CD4-positive, alpha-beta memory T cell (primary cell): ENCODE measurements around the gene TEX35. TPM values are rescaled to one million over a fixed set of nuclear protein-coding genes. Genes with fewer than 3 reads are reported as not detected.

Source experiments
- CTCF ChIA-PET: fragments of 350-600 bp; sonication (Branson Sonifier 250); formaldehyde crosslinking; loops from one replicate; lab custom pipeline; 2021; ENCODE audit warnings: inconsistent platforms; ENCODE audit not compliant: partially characterized antibody; lab: Charles Lee
- POLR2A ChIA-PET: fragments of 350-600 bp; sonication (Branson Sonifier 250); formaldehyde crosslinking; loops from one replicate; lab custom pipeline; 2021; ENCODE audit not compliant: partially characterized antibody; lab: Charles Lee
- DNase-seq, 5 donors: peaks; one replicate each; pipeline versions ENCODE4 v3.0.0 to v3.0.0-alpha.2; 2020 to 2022; ENCODE audit warnings: mixed read lengths in 1 of 5
- H3K27ac ChIP-seq: one replicate; pipeline ENCODE4 v1.7.0; 2013; ENCODE audit warnings: low read depth, low read length
- H3K27me3 ChIP-seq: 2 replicates; pipeline ENCODE4 v1.7.0; 2013; ENCODE audit warnings: mild to moderate bottlenecking, low read length, moderate library complexity; ENCODE audit not compliant: insufficient read depth
- H3K36me3 ChIP-seq: 2 replicates; pipeline ENCODE4 v1.7.0; 2013; ENCODE audit warnings: mild to moderate bottlenecking, low read length, moderate library complexity; ENCODE audit not compliant: insufficient read depth
- H3K4me1 ChIP-seq: 2 replicates; pipeline ENCODE4 v1.7.0; 2013; ENCODE audit warnings: mild to moderate bottlenecking, low read length, moderate library complexity; ENCODE audit not compliant: insufficient read depth
- H3K4me3 ChIP-seq, 2 donors: one replicate each; pipeline ENCODE4 v1.7.0; 2013; ENCODE audit warnings: low read length in 2 of 2, mild to moderate bottlenecking in 1 of 2
- H3K9me3 ChIP-seq, 2 donors: one replicate each; pipeline ENCODE4 v1.7.0; 2013; ENCODE audit warnings: low read length in 2 of 2, control low read depth in 1 of 2; ENCODE audit not compliant: control insufficient read depth in 1 of 2
- H3K27ac Mint-ChIP-seq, 7 donors: one replicate each; pipeline ENCODE4 v1.8.0; 2020 to 2021; ENCODE audit warnings: mixed read lengths in 7 of 7, mild to moderate bottlenecking in 6 of 7, inconsistent platforms in 3 of 7, moderate library complexity in 3 of 7
- H3K27me3 Mint-ChIP-seq, 2 donors: one replicate each; pipeline ENCODE4 v1.8.0; 2020 to 2021; ENCODE audit warnings: mixed read lengths in 2 of 2
- H3K36me3 Mint-ChIP-seq, 2 donors: one replicate each; pipeline ENCODE4 v1.8.0; 2020 to 2021; ENCODE audit warnings: mixed read lengths in 2 of 2, inconsistent platforms in 1 of 2, mild to moderate bottlenecking in 1 of 2
- H3K4me1 Mint-ChIP-seq, 4 donors: one replicate each; pipeline ENCODE4 v1.8.0; 2020 to 2021; ENCODE audit warnings: mixed read lengths in 4 of 4, mild to moderate bottlenecking in 1 of 4
- H3K4me3 Mint-ChIP-seq, 8 donors: one replicate each; pipeline ENCODE4 v1.8.0; 2020 to 2021; ENCODE audit warnings: mixed read lengths in 8 of 8, mild to moderate bottlenecking in 7 of 8, moderate library complexity in 6 of 8, inconsistent platforms in 3 of 8
- H3K9me3 Mint-ChIP-seq, 8 donors: one replicate each; pipeline ENCODE4 v1.8.0; 2020 to 2021; ENCODE audit warnings: mixed read lengths in 8 of 8, mild to moderate bottlenecking in 5 of 8, inconsistent platforms in 3 of 8, moderate library complexity in 1 of 8
- intact Hi-C: fragments of 100-400 bp; cut with micrococcal nuclease; formaldehyde crosslinking; loops from one replicate; pipeline ENCODE4 v1.15.1; 2023
- polyA plus RNA-seq, 2 donors: library from polyadenylated mRNA; unstranded; fragments of 300-500 nt; fragmentation: Illumina TruSeq; gene quantifications; one replicate each; pipeline ENCODE4 v1.2.3, GENCODE V29; 2021
- total RNA-seq, 2 experiments: library from RNA; stranded (reverse); gene quantifications; one replicate each; pipeline ENCODE4 v1.2.3, GENCODE V29; 2021

Gene TEX35
- total and polyA plus RNA-seq, 4 experiments from 2014 or later = 0.16 TPM; not detected in 3

- H3K36me3 Mint-ChIP-seq = no peaks in the 10 kb centered on the region
- no peaks in the 10 kb centered on the region for H3K27me3 ChIP-seq
- no peak overlapping the region for H3K27ac Mint-ChIP-seq
- H3K4me1 ChIP-seq = no peaks in the 10 kb centered on the region
- intact Hi-C loops = no loop called here
- H3K9me3 Mint-ChIP-seq = peaks cover 0 to 3% (median 0%) of the 10 kb centered on the region in 8 donors
- no peak for DNase-seq
- no peaks in the 10 kb centered on the region for H3K9me3 ChIP-seq
- H3K4me3 Mint-ChIP-seq = no peak overlapping the region
- H3K27ac ChIP-seq = no peak overlapping the region
- no peak overlapping the region for H3K4me3 ChIP-seq
- ChIA-PET CTCF (no interaction called here), POLR2A (no interaction called here)
- H3K4me1 Mint-ChIP-seq = no peaks in the 10 kb centered on the region
- H3K27me3 Mint-ChIP-seq = peaks cover 0 to 1% of the 10 kb centered on the region in 2 donors
- no peaks in the 10 kb centered on the region for H3K36me3 ChIP-seq
Measured at GRCh38 chr1:178560871-178561376, 48.0 kb downstream of the TEX35 start.

- H3K4me1 ChIP-seq = no peaks in the 10 kb centered on the region
- CTCF ChIA-PET = no interaction called here
- no peaks in the 10 kb centered on the region for H3K36me3 Mint-ChIP-seq
- DNase-seq = no peak
- POLR2A ChIA-PET = no interaction called here
- H3K27me3 Mint-ChIP-seq = peaks cover 0 to 1% of the 10 kb centered on the region in 2 donors
- H3K9me3 ChIP-seq = no peaks in the 10 kb centered on the region
- no peak overlapping the region for H3K27ac ChIP-seq
- H3K4me3 ChIP-seq = no peak overlapping the region
- H3K27ac Mint-ChIP-seq = no peak overlapping the region
- H3K4me1 Mint-ChIP-seq = no peaks in the 10 kb centered on the region
- H3K4me3 Mint-ChIP-seq = no peak overlapping the region
- no peaks in the 10 kb centered on the region for H3K36me3 ChIP-seq
- intact Hi-C loops = no loop called here
- peaks cover 0 to 5% (median 1%) of the 10 kb centered on the region in 8 donors for H3K9me3 Mint-ChIP-seq
- no peaks in the 10 kb centered on the region for H3K27me3 ChIP-seq
Measured at GRCh38 chr1:178563099-178563820, 50.4 kb downstream of the TEX35 start.

GRCh38 chr1:178564086-178564782 lies 51.3 kb downstream of the TEX35 start:
- no peaks in the 10 kb centered on the region for H3K4me1 Mint-ChIP-seq
- no peaks in the 10 kb centered on the region for H3K27me3 Mint-ChIP-seq
- no peaks in the 10 kb centered on the region for H3K27me3 ChIP-seq
- H3K4me3 Mint-ChIP-seq = no peak overlapping the region
- POLR2A ChIA-PET = no interaction called here
- no peaks in the 10 kb centered on the region for H3K36me3 ChIP-seq
- peaks cover 0 to 5% (median 1%) of the 10 kb centered on the region in 8 donors for H3K9me3 Mint-ChIP-seq
- intact Hi-C loops = no loop called here
- no peak overlapping the region for H3K27ac ChIP-seq
- CTCF ChIA-PET = interaction anchor here (1.6 kb wide), 1 partner anchor 27 kb away, joined by 3 read pairs; no protein-coding TSS in a partner anchor
- H3K9me3 ChIP-seq = no peaks in the 10 kb centered on the region
- DNase-seq = no peak
- H3K4me3 ChIP-seq = no peak overlapping the region
- H3K27ac Mint-ChIP-seq = no peak overlapping the region
- H3K4me1 ChIP-seq = no peaks in the 10 kb centered on the region
- no peaks in the 10 kb centered on the region for H3K36me3 Mint-ChIP-seq

GRCh38 chr1:178564783-178565180 lies 51.9 kb downstream of the TEX35 start:
- ChIA-PET CTCF (interaction anchor here (1.6 kb wide), 1 partner anchor 28 kb away, joined by 3 read pairs; no protein-coding TSS in a partner anchor), POLR2A (no interaction called here)
- DNase-seq = no peak
- Histone ChIP-seq H3K4me3 (no peak overlapping the region), H3K27me3 (no peaks in the 10 kb centered on the region), H3K36me3 (no peaks in the 10 kb centered on the region), H3K27ac (no peak overlapping the region), H3K4me1 (no peaks in the 10 kb centered on the region), H3K9me3 (no peaks in the 10 kb centered on the region)
- H3K4me3 Mint-ChIP-seq = no peak overlapping the region
- intact Hi-C loops = no loop called here
- no peaks in the 10 kb centered on the region for H3K27me3 Mint-ChIP-seq
- H3K27ac Mint-ChIP-seq = no peak overlapping the region
- H3K36me3 Mint-ChIP-seq = no peaks in the 10 kb centered on the region
- no peaks in the 10 kb centered on the region for H3K4me1 Mint-ChIP-seq
- H3K9me3 Mint-ChIP-seq = peaks cover 0 to 5% (median 1%) of the 10 kb centered on the region in 8 donors

- Mint-ChIP-seq H3K27ac (no peak overlapping the region), H3K27me3 (no peaks in the 10 kb centered on the region), H3K36me3 (no peaks in the 10 kb centered on the region), H3K4me3 (no peak overlapping the region), H3K4me1 (no peaks in the 10 kb centered on the region), H3K9me3 (peaks cover 0 to 5% (median 1%) of the 10 kb centered on the region in 8 donors)
- no peaks in the 10 kb centered on the region for H3K36me3 ChIP-seq
- H3K4me3 ChIP-seq = no peak overlapping the region
- POLR2A ChIA-PET = no interaction called here
- CTCF ChIA-PET = interaction anchor here (1.6 kb wide), 1 partner anchor 29 kb away, joined by 3 read pairs; no protein-coding TSS in a partner anchor
- H3K9me3 ChIP-seq = no peaks in the 10 kb centered on the region
- no peak overlapping the region for H3K27ac ChIP-seq
- intact Hi-C loops = no loop called here
- H3K27me3 ChIP-seq = no peaks in the 10 kb centered on the region
- no peak for DNase-seq
- H3K4me1 ChIP-seq = no peaks in the 10 kb centered on the region
Measured at GRCh38 chr1:178565586-178565985, 52.7 kb downstream of the TEX35 start.

GRCh38 chr1:178566187-178566586 lies 53.3 kb downstream of the TEX35 start:
- intact Hi-C loops = no loop called here
- no peaks in the 10 kb centered on the region for H3K9me3 ChIP-seq
- no peaks in the 10 kb centered on the region for H3K27me3 ChIP-seq
- no peak overlapping the region for H3K4me3 Mint-ChIP-seq
- no peak overlapping the region for H3K27ac ChIP-seq
- H3K4me1 Mint-ChIP-seq = no peaks in the 10 kb centered on the region
- no peak overlapping the region for H3K27ac Mint-ChIP-seq
- H3K36me3 ChIP-seq = no peaks in the 10 kb centered on the region
- H3K9me3 Mint-ChIP-seq = peaks cover 0 to 5% (median 1%) of the 10 kb centered on the region in 8 donors
- H3K36me3 Mint-ChIP-seq = no peaks in the 10 kb centered on the region
- no peaks in the 10 kb centered on the region for H3K4me1 ChIP-seq
- DNase-seq = no peak
- H3K4me3 ChIP-seq = no peak overlapping the region
- H3K27me3 Mint-ChIP-seq = no peaks in the 10 kb centered on the region
- CTCF ChIA-PET = no interaction called here
- POLR2A ChIA-PET = no interaction called here

- peaks cover 0 to under 1% (median 0%) of the 10 kb centered on the region in 8 donors for H3K9me3 Mint-ChIP-seq
- Histone ChIP-seq H3K36me3 (no peaks in the 10 kb centered on the region), H3K27me3 (no peaks in the 10 kb centered on the region), H3K4me1 (no peaks in the 10 kb centered on the region), H3K9me3 (no peaks in the 10 kb centered on the region), H3K27ac (no peak overlapping the region), H3K4me3 (no peak overlapping the region)
- H3K36me3 Mint-ChIP-seq = no peaks in the 10 kb centered on the region
- CTCF ChIA-PET = no interaction called here
- POLR2A ChIA-PET = no interaction called here
- H3K4me3 Mint-ChIP-seq = no peak overlapping the region
- no peaks in the 10 kb centered on the region for H3K4me1 Mint-ChIP-seq
- H3K27me3 Mint-ChIP-seq = peaks cover 2 to 4% of the 10 kb centered on the region in 2 donors
- no peak overlapping the region for H3K27ac Mint-ChIP-seq
- intact Hi-C loops = loop anchor here (5.0 kb wide), 1 partner anchor 50 kb away; no protein-coding TSS in a partner anchor
- DNase-seq = no peak
Measured at GRCh38 chr1:178571807-178572206, 58.9 kb downstream of the TEX35 start.
